Hippocampal formation (tissue), 2 donors: ENCODE data around the gene MEOX1.

ENCODE experiments used
- DNase-seq, 2 donors: peaks; one replicate each; lab custom pipeline; 2025; lab: John Stamatoyannopoulos, UW

MEOX1 gene

DNA sequence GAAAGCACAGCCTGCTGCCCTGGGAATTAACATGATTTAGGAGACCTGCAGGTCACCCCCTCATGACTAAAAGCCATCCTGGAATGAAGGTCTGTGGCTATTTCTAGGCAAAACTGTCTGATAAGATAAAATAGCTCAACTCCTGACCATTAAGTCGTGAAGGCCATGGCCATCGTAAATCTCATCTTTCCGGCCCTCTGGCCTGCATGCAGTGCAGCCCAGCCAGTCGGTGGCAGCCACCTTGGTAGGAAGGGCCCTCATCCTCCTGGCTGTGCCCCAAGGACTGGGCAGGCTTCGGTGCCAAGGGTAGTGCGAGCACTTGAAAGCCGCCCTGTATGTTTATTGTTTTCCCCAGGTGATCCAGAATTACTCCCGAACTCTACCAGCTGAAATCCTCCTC lies 18.2 kb upstream of the MEOX1 start:
- no peak for DNase-seq

DNA sequence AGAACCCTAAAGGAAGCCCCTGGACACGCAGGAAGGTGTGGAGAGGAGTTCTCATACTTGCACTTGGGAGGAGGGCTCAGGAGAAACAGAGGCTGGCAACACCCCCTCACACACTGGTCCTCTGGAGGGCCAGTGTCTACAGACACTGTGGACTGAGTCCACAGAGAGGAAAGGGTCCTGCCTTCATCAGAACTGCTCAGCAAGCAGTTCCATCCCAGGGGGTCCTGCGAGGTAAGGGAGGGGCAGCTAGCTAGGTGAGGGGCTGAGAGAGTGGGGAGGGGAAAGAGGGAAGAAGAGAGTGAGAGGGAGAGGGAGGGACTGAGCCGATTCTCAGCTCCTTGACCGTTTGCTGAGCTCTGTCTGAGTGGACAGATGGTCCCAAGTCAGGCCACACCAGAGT lies 17.7 kb upstream of the MEOX1 start:
- no peak for DNase-seq

DNA sequence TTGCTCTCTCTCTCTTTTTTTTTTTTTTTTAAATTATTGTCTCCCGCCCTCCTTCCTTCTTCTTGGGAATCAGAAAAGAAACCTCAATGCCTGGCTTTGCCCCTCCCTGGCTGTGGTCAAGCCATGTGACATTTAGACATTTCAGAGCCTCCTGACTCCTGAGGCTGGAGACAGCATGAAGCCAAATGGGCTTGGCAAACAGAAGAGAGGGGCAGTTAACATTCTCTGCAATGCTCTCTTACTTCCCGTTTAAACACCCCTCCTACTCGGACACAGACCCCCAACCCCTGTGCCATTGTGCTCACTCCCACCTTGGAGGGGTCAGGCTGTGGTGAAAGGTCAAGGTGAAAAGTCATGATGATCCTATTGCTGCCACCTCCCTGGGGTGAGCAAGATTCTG lies 14.7 kb upstream of the MEOX1 start:
- DNase-seq: no peak

DNA sequence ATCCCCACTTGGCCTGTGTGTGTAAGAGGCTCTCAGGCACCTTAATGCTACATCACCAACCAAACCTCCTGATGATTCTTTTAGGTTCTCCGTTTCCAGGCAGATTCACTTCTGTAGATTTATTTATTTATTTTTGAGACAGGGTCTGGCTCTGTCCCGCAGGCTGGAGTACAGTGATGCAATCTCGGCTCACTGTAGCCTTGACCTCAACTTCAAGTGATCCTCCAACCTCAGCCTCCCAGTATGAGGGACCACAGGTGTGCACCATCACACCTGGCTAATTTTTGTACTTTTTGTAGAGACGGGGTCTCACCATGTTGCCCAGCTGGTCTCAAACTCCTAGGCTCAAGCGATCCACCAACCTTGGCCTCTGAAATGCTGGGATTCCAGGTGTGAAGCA lies 12.7 kb upstream of the MEOX1 start:
- no peak for DNase-seq

DNA sequence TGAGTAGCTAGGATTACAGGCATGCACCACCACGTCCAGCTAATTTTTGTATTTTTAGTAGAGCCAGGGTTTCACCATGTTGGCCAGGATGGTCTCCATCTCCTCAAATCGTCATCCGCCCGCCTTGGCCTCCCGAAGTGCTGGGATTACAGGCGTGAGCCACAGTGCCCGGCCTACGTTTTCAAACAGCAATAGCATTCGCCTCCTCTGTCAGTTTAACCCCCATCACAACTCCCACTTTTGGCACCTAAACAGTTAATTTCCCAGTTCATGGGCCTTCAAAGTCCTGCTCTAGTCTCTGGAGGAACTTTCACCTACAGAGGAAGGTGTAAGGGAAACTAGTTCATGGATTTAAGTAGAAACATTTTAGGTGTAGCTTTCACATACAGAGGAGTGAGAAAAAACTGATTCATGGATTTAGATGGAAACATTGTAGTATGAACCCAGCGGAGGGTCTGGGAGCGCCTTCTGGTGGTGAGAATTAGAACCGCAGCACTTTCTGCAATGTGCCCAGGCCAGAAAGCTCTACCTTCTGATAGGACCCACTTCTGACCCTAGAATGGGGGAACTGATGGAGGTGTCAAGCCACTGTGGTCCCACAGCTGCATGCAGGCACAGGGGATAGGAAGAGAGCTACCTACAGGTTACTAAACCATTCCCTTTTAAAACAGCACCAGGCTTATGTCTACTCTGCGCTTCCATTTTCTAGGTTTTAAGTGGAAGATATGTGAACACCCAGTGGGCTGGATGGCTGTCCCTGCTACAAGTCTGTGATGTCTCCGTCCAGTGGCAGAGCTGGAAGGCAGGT lies 12.0 kb upstream of the MEOX1 start:
- DNase-seq: peak; percentile 20 to 54

DNA sequence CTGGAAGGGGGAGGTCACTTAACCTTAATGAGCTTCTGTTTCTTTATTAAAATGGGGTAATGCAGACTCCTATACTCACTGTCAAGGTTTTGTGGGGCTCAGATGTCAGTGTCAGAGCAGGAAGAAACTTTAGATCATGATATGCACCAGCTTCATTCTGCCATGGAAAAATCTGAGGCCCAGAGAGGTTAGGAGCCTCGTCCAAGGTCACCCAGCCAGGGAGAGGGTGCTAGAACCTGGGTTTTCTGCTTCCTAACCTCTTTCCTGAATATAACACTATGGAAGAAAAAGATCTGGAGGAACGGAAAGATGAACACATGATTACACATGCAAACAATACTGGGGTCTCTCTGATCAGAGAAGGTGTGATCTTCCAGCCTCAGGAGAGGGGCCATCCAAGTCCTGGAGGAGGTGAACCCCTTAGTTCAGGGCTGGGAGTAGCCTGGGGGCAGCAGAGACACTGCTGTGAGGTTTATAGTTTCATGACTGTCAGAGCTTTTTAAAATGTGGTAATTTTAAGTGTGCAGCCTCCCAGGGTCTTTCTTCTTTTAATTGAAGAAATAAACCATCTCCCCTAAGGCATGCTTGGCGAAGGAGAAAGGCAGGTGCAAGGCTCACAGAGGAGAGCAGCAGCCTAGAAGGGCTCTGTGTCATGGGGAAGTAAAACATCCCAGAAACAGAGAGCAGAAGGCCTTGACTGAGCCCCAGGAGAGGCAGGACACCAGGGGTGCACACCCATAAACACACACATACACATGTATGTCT lies 10.2 kb upstream of the MEOX1 start:
- no peak for DNase-seq

DNA sequence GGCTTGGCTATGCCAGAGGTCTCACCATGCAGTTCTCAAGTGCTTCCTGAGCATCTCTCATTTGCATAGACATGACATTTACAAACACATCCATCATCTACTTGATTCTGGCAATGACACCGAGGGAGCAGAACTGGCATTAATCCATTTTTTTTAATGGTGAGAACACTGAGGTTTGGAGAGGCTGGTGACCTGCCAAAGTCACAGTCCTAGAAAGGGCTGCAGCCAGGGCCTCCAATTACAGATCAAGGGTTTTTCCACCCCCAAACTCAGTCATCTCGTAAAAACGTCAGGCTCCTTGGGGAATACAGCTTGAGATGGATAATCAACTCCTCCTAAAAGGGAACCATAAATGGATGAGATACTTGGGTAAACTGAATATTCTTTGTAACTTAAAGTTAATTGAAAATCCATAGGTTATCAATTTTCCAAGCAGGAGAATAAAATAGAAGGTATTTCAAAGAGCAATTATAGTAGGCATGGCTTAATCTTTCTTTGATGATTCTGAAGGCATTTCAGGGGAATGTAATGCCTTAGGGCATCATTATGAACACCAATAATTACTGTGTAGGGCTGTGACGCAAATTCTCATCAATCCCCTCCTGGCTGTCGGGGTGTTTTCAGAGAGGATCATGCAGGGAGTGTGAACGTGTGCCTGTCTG lies 9.4 kb upstream of the MEOX1 start:
- no peak for DNase-seq

DNA sequence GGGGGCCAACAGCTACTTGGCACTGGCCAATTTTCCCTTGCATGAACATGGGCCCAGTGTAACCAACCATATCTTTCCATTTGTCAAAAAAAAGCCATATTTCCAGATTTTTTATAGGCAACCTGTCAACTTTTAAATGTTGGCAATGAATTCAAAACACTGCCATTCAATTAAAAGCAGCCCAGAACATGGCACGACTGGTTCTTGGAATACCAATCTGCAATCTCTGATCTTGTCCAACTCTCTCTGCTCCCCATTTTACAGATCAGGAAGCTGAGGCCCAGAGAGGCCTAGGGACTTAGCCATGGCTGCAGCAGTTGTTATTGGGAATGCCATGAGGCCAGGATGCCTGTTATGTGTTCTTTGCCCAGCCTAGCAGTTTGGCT lies 8.9 kb upstream of the MEOX1 start:
- no peak for DNase-seq

DNA sequence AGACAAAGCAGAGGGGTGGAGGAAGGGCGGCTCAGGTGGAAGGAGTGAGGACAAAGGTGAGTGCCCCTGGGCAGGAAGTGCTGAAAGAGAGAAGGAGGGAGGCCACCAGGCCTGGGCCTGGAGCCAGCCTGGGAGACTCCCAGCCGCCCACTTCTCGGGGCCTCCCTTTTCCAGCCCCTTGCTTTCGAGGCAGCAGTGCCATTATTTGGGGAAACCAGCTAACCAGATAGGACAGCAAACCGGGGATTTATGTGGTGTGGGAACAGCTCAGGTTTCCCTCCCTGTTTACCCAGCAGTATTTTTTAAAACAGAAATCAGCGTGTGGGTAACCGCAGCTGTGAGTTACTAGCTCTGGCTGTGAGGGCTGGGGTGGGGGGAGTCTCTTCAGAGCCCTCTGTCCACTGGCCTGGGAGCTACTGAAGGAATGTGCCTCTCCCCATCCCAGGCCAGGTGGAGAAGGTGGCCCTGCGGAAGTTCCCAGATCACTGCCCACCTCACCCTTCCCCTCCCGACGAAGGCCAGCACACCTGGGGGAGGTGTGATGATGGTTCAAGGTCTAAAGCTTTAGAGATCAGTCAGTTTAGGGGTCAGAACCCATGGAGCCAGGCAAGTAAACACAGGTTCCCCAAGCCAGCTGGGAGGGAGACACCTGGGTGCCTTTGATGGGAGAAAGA lies 8.4 kb upstream of the MEOX1 start:
- DNase-seq: no peak

DNA sequence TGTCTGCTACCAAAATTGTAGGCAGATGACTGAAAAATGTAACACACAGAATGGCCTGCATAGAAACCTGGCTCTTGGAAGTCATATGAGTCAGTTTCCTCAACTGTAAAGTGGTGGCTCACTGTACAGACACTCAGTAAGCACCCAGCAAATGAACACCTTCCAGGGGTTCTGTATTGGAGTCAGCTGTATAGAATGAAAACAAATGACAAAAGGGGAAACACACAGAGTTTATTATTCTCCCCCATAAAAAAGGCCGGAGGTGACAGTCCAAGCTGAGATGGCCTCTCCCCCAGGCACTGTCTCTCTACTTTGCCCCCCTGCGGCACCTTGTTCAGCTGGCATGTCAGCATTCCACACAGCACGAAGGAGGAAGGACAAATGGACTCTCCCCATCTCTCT lies 6.2 kb upstream of the MEOX1 start:
- no peak for DNase-seq

DNA sequence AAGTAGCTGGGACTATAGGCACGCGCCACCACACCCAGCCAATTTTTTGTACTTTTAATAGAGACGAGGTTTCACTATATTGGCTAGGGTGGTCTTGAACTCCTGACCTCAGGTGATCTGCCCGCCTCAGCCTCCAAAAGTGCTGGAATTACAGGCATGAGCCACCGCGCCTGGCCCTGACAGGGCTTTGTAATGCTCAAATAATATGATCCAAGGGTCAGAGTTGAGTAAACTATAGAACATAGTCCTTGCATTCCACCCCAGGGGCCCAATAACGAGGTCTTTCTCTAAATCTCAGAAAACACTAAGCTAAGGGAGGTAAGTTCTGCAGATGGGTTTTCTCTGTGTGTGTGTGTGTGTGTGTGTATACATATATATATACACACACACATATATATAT lies 5.8 kb upstream of the MEOX1 start:
- DNase-seq: no peak

DNA sequence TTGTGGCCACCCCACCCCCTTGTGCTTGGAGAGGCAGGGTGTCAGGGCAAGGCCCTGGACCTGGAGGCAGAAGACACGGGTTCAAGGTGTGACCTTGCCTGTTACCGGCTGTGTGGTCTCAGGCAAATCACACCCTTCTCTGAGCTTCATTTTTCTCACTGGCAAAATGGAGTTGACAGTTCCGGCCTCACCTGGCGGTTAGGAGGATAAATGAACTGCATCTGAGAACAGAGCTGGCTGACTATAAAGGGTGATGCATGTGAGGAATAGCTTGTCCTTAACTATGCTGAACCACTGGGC lies 4.2 kb upstream of the MEOX1 start:
- DNase-seq: no peak

DNA sequence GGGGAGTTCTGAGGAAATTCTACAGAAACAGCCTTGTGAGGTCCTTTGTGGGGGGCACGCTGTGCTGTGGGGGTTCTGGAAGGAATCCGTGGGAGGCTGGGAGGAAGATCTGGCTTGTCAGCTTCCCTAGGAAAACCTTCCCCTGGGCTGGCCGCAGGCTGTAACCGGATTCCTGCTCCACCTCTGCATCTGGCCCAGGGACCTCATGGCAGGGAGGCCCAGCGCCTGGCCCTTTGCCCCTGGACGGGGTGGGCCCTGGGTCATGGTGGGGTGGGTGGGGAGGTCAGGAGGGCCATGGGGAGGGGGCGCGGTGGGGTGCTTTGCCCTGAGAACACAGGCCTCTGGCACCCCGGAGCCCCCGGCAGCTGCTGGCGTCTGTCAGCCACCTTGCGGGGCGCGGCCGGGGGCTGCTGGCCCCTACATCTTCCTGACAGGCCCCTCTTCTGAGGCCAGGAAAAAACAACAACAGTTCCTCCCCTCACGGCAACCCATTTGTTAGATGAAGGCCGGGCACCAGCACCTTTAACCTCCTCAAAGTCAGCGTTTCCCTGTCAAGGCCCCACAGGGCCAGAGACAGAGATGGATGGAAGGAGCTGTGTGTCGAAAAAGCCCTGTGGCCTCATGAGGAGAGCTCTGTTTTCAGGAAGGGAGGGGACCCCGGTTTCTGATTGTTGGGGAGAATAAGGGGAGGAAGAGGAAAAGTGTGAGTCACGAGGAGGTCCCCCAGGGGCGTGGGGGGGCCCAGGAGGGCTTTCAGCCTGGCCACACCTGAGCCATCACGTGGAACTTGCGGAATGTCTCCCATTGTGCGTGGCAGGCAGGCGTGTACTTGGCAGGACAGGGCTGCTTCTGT lies 3.6 kb upstream of the MEOX1 start:
- no peak for DNase-seq

DNA sequence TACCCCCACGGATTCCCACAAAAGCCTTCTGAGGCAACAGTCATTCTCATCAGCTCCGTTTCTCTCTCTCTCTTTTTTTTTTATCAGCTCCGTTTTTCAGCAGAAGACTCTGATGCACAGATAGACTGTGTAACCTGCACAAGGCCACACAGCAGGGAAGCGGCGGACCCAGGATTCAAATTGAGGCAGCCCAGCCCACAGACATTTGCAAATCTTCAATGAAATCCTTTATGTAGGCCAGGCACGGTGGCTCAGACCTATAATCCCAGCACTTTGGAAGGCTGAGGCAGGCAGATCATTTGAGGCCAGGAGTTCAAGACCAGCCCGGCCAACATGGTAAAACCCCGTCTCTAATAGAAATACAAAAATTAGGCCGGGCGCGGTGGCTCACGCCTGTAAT lies 2.4 kb upstream of the MEOX1 start:
- DNase-seq: no peak

DNA sequence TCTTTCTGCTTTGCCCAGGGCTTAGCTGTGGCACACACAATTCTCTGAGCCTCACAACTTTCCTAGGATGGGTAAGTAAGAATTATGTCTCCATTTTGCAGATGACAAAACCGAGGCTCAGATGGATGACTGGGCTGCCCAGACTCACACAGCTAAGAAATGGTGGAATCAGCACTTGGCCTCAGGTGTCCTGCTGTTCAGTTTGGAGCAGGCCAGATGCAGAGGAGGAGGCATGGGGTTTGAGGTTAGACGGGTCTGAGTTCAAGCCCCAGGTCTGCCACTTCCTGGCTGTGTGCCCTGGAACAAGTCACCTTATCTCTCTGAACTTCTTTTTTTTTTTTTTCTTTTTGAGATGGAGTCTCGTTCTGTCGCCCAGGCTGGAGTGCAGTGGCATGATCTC lies 1.7 kb upstream of the MEOX1 start:
- no peak for DNase-seq

DNA sequence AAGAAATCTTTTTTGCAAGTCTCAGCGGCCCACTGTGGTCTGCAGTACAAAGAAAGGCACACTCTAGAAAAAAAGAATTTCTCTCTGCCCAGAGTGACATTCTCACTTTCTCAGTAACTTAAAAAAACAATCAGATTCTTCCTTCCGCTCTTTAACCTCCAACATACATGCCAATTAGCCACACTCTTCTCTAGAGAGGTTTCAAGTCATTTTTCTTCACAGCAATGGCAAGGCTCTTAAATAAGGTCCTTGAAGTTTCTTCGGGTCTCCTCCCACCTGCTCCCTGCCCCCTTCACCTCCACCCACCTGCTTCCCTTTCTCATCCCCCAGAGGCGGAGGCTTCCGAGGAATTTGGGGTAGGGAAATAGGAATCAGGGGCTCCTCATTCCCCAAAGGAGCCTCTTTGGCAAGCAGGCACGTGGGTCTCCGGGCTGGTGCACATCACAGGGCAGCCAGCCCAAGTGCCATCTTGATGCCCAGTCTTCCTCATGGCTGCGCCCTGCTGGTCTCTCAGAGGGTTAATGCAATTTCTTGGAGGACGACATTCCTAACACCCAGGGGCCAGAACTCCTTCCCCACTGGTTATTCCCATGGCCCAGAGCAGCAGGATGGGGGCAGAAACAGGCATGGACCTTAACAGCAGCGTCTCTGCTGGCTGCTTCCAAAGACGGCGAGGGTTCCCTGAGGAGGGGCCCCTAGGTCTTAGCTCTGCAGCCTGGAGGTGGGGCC lies 855 bp upstream of the MEOX1 start:
- no peak for DNase-seq

DNA sequence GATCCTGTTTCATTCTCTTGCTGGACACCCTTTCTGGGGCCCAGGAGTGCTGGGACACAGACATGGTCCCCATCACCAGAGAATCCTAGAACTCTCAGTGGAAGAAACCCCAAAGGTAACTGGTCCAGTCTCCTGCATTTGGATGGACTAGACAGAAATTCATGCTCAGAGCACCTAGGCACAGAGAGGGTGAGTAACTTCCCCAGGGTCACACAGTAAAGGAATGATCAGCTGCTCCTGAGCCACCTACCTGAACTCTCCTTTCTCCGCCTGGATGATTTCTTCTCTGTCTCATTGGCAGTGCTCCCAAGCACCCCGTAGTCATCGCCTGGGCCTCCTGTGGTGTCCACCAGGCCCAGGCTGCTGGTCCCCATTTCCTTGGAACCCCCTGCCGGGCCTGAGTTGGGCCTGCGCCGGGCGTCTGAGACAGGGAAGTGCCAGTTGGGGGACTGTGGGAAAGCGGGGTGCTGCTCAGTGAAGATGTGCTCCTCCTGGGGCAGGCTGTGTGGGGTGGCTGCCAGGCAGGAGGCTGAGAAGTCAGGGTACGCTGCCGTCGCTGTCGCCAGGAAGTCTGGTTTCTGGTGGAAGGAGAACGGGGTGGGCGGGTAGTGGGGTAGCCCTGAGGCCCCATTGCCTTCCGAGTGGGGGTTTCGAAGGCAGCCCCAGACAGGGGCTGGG lies 767 bp downstream of the MEOX1 start:
- DNase-seq: no peak

DNA sequence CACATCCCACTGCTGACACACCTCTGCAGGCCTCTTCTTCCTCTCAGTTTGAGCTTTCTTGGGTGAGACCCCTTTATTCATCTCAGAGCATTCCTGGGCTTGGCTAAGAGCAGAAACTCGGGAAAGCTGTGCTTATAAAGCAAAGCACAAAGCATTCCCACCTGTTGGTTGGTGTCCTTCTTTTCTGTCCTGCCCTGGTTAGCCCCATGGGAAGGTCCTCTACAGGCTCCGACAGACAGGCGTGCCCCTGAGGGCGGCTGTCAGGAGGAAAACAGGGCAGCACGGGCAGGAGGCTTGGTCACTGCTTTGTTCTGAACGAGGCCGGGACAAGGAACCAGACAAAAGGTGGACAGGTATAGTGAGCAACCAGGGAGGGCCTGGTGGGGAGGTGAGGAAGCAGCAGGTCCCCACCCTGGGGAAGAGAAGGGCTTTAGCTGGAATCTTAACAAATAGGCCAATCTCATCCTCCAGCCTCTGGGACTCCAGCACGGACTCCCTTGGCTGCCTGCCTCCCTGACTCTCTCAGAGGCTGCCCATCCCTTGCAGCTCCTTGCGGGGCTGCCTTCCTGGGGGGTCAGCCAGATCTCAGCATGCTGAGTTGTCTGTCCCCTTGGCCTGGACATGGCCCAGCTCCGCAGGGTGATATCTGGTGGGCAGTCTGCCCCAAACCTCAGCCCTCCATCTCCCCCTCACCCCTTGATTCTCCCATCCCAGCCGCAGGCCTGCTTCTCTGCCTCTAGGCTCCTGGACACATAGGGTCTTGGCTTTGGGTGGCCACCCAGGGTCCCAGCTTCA lies 1.7 kb downstream of the MEOX1 start:
- no peak for DNase-seq

DNA sequence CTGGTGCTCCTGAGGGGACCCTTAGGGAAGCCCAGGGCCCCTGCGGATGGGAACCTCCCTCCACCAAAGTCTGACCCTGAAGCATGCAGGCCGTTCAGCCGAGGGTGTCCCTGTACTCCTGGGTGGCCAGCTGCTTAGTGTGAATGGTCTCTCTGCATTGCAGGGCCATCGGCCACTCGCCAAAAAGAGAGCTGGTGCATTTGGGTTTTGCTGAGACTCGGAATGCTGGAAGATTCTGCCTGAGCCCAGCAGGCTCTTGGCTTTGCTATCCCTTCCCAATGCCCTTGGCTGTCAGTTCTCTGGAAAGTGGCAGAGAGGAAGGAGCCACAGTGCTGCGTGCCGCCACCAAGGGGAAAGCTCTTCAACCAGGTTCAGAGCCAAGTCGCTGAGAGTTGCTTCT lies 2.8 kb downstream of the MEOX1 start:
- no peak for DNase-seq
